ENCODE data around the gene MXD4. TPM values are rescaled to one million over a fixed set of nuclear protein-coding genes. Genes with fewer than 3 reads are reported as not detected.

Gene MXD4
- total RNA-seq, 4 donors from 2014 or later, result 33.3 to 62.6 (median 47.6) TPM

- 57 to 59% methylated on average over 7 of the region's 7 CpGs for whole genome bisulfite sequencing, 2 donors
- peak in 1 of 2 donors; percentile 84 for DNase-seq (ENCODE audit: low spot score in 2 of 2)
- no peak for TF ChIP-seq POLR2A (IDR thresholded peaks at IDR 0.05)
- no peak for TF ChIP-seq CTCF (IDR thresholded peaks at IDR 0.05)
- intact Hi-C loops (cut with DNase I; ENCODE audit: low total_unique reads), result no loop called here
- H3K4me3 ChIP-seq (ENCODE audit: low read depth, poor library complexity, severe bottlenecking), result no peak overlapping the region
Measured at GRCh38 chr4:2245057-2245786, 16.7 kb downstream of the MXD4 start.

- TF ChIP-seq CTCF (IDR thresholded peaks at IDR 0.05), result no peak
- no peak for TF ChIP-seq POLR2A (IDR thresholded peaks at IDR 0.05)
- H3K4me3 ChIP-seq (ENCODE audit: low read depth, poor library complexity, severe bottlenecking), result no peak overlapping the region
- DNase-seq (ENCODE audit: low spot score in 2 of 2), result peak in 1 of 2 donors; percentile 87
- intact Hi-C loops (cut with DNase I; ENCODE audit: low total_unique reads), result no loop called here
- 33 to 41% methylated on average over 5 of the region's 5 CpGs for WGBS, 2 donors
Measured at GRCh38 chr4:2243681-2244380, 18.1 kb downstream of the MXD4 start.

- intact Hi-C loops (cut with DNase I; ENCODE audit: low total_unique reads), result no loop called here
- 0 to 1% methylated on average over 56 to 58 of the region's 88 CpGs for WGBS, 2 donors
- TF ChIP-seq CTCF (IDR thresholded peaks at IDR 0.05) (no peak), POLR2A (IDR thresholded peaks at IDR 0.05) (no peak)
Measured at GRCh38 chr4:2241410-2242353, 20.2 kb downstream of the MXD4 start, which contains the start of the genes HAUS3 and POLN. TSS of gene HAUS3 (minus strand) at chr4:2242121. CDS start at chr4:2240946, 1,175 bp downstream. TSS of gene POLN (minus strand) at chr4:2242121. CDS start at chr4:2229231, 12,890 bp downstream.

DNA sequence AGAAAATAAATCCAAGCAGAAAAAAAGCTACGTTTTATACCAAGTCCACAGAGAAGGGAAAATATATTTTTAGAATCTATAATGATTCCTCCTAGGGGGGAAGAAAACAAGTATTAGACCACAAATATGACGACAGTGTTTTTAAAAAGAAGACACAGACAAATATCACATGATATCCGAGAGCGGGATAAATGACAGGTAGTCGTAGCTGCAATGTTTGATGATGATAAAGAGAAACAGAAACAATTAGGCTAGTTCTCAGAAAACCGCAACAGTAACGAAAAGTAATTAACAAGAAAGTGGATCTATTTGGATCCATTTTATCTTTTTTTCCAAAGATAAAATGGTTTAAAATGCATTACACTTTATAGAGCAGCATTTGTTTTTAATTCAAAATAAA lies 20.9 kb downstream of the MXD4 start:
- DNase-seq (ENCODE audit: low spot score in 2 of 2), result no peak
- intact Hi-C loops (cut with DNase I; ENCODE audit: low total_unique reads), result no loop called here
- TF ChIP-seq POLR2A (IDR thresholded peaks at IDR 0.05), result no peak
- no peak for TF ChIP-seq CTCF (IDR thresholded peaks at IDR 0.05)
- peak overlapping the region; percentile 98 for H3K4me3 ChIP-seq (ENCODE audit: low read depth, poor library complexity, severe bottlenecking)
- WGBS, 2 donors, result 3 to 4% methylated on average over 7 of the region's 7 CpGs

More at GRCh38 chr4:2241410-2242353, 20.2 kb downstream of the MXD4 start, which contains the start of the genes HAUS3 and POLN:
- H3K4me3 ChIP-seq (ENCODE audit: low read depth, poor library complexity, severe bottlenecking), result peak within 1 kb of the TSS; percentile 98
- DNase-seq (ENCODE audit: low spot score in 2 of 2), result peak; percentile 96 to 100

DNA sequence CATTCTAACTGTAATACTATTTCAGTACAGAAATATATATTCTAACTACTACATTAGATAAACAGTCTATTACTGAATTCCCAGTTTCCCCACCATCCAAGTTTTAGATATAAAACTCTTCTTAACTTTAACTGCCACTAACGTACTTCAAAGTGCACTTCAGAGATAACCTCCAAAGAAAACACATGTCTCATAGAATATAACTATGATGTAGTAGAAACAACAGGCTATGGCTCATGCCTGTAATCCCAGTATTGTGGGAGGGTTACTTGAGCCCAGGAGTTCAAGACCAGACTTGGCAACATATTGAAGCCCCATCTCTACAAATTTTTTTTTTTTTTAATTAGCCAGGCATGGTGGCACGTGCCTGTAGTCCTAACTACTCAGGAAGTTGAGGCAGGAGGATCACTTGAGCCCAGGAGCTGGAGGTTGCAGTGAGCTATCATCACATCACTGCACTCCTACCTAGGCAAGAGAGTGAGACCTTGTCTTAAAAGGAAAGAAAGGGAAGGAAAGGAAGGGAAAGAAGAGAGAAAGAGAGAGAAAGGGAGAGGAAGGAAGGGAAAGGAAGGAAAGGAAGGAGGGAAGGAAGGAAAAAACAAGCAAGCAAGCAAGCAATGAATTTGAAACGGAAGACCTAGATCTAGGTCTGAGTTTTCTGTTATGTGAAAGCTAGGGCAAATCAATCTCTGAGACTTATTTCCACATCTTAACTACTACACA lies 24.8 kb downstream of the MXD4 start:
- TF ChIP-seq POLR2A (IDR thresholded peaks at IDR 0.05) (no peak), CTCF (IDR thresholded peaks at IDR 0.05) (no peak)
- no peak overlapping the region for H3K4me3 ChIP-seq (ENCODE audit: low read depth, poor library complexity, severe bottlenecking)
- 39 to 61% methylated on average over 3 of the region's 3 CpGs for WGBS, 2 donors
- intact Hi-C loops (cut with DNase I; ENCODE audit: low total_unique reads), result no loop called here
- no peak for DNase-seq (ENCODE audit: low spot score in 2 of 2)
